Fibroblast of lung (primary cell): ENCODE measurements around the gene ZNF565. TPM values are rescaled to one million over a fixed set of nuclear protein-coding genes. Genes with fewer than 3 reads are reported as not detected.
A peak's percentile ranks its signal among the peaks of the same experiment; 100 is the strongest.
"Not testable (repeated sequence)": the region's sequence is repeated elsewhere in the genome, so short reads cannot be mapped to it uniquely, and the experiment has no call there.

Experiments
- DNase-seq, 2 donors: peaks; one replicate each; pipeline versions ENCODE4 v3.0.0 to v3.0.0-alpha.2; 2010; ENCODE audit warnings: low read depth in 2 of 2
- H2AFZ ChIP-seq: 2 replicates; pipeline ENCODE4 v1.5.1; 2012; ENCODE audit warnings: low read length, control low read depth, inconsistent platforms
- H3K27ac ChIP-seq: 2 replicates; pipeline ENCODE4 v1.5.1; 2011; ENCODE audit warnings: low read length, control low read depth; ENCODE audit not compliant: insufficient read depth
- H3K27me3 ChIP-seq: 2 replicates; pipeline ENCODE4 v1.5.1; 2011; ENCODE audit warnings: mild to moderate bottlenecking, low read length; ENCODE audit not compliant: control insufficient read depth, insufficient read depth
- H3K36me3 ChIP-seq: 2 replicates; pipeline ENCODE4 v1.5.1; 2011; ENCODE audit warnings: low read length; ENCODE audit not compliant: control insufficient read depth, insufficient read depth
- H3K4me1 ChIP-seq: 2 replicates; pipeline ENCODE4 v1.5.1; 2011; ENCODE audit warnings: low read length; ENCODE audit not compliant: control insufficient read depth, insufficient read depth; ENCODE audit errors: extremely low read depth
- H3K4me2 ChIP-seq: 2 replicates; pipeline ENCODE4 v1.5.1; 2011; ENCODE audit warnings: low read length, control low read depth; ENCODE audit not compliant: insufficient read depth; ENCODE audit errors: extremely low read depth
- H3K4me3 ChIP-seq, 4 experiments: fragments of 200-600 bp in 1 of 4; sonication (generic) in 1 of 4; replicated peaks in 1 of 4; 2 replicates each; pipeline ENCODE4 v1.5.1; 2011 to 2016; ENCODE audit warnings: low read length in 4 of 4, low read depth in 3 of 4, mild to moderate bottlenecking in 3 of 4, control low read depth in 2 of 4, inconsistent platforms in 1 of 4, mixed read lengths in 1 of 4; ENCODE audit not compliant: insufficient read depth in 1 of 4; ENCODE audit errors: control extremely low read depth in 1 of 4
- H3K79me2 ChIP-seq: 2 replicates; pipeline ENCODE4 v1.5.1; 2012; ENCODE audit warnings: mild to moderate bottlenecking, low read length, inconsistent platforms; ENCODE audit not compliant: control insufficient read depth, insufficient read depth
- H3K9ac ChIP-seq: 2 replicates; pipeline ENCODE4 v1.5.1; 2011; ENCODE audit warnings: mild to moderate bottlenecking, low read length, control low read depth; ENCODE audit not compliant: insufficient read depth
- H3K9me3 ChIP-seq: 2 replicates; pipeline ENCODE4 v1.5.1; 2012; ENCODE audit warnings: low read depth, low read length; ENCODE audit not compliant: control insufficient read depth, insufficient read depth
- H4K20me1 ChIP-seq: 2 replicates; pipeline ENCODE4 v1.5.1; 2011; ENCODE audit warnings: low read length; ENCODE audit not compliant: control insufficient read depth, insufficient read depth; ENCODE audit errors: extremely low read depth
- CTCF ChIP-seq, 2 donors: IDR thresholded peaks in 1 of 2; conservative IDR thresholded peaks in 1 of 2; 1 replicate in 1 of 2; 2 replicates in 1 of 2; pipeline ENCODE4 v1.5.1; 2011 to 2012; ENCODE audit warnings: low read length in 2 of 2, control low read depth in 1 of 2, inconsistent platforms in 1 of 2, low read depth in 1 of 2, mild to moderate bottlenecking in 1 of 2
- EZH2 ChIP-seq: IDR thresholded peaks from 2 replicates; pipeline ENCODE4 v1.5.1; 2012; ENCODE audit warnings: low read length, control low read depth, mild to moderate bottlenecking; ENCODE audit errors: missing control alignments
- polyA plus RNA-seq, 2 donors: library from polyadenylated mRNA; depleted of rRNA in 1 of 2; stranded (reverse) in 1 of 2; unstranded in 1 of 2; fragments of >200 nt; gene quantifications; 2 replicates each; pipeline ENCODE4 v1.2.1, GENCODE V29; 2011 to 2012; ENCODE audit warnings: missing spikeins in 1 of 2
- total RNA-seq: library from RNA; depleted of rRNA; stranded (reverse); fragments of >200 nt; gene quantifications from 2 replicates; pipeline ENCODE4 v1.2.1, GENCODE V29; 2014

ZNF565 gene
- total and polyA plus RNA-seq, 2 donors (not counting 1 experiment from before 2014, with no cell fraction given) = 4.3 to 6.3 TPM

GRCh38 chr19:36183245-36183628, 31.2 kb downstream of the ZNF565 start:
- H3K4me2 ChIP-seq = no peak overlapping the region
- no peaks in the 10 kb centered on the region for H3K4me1 ChIP-seq
- H3K9me3 ChIP-seq = no peaks in the 10 kb centered on the region
- H3K27me3 ChIP-seq = no peaks in the 10 kb centered on the region
- H3K27ac ChIP-seq = no peak overlapping the region
- no peak overlapping the region for H3K9ac ChIP-seq
- no peak overlapping the region for H3K4me3 ChIP-seq
- TF ChIP-seq EZH2 (no peak), CTCF (conservative IDR thresholded peaks at IDR 0.05 in 1 of 2, IDR thresholded peaks at IDR 0.05 in 1 of 2; ENCODE audit: low read depth in 1 of 2, low read length in 2 of 2) (no peak)
- no peaks in the 10 kb centered on the region for H4K20me1 ChIP-seq
- DNase-seq = peak in 1 of 2 donors; percentile 82
- peaks cover 5% of the 10 kb centered on the region for H3K36me3 ChIP-seq
- no peaks in the 10 kb centered on the region for H3K79me2 ChIP-seq
- no peak overlapping the region for H2AFZ ChIP-seq

- Histone ChIP-seq H3K4me1 (no peaks in the 10 kb centered on the region), H3K36me3 (peaks cover 5% of the 10 kb centered on the region), H4K20me1 (no peaks in the 10 kb centered on the region), H3K9ac (no peak overlapping the region), H3K4me2 (no peak overlapping the region), H3K27me3 (no peaks in the 10 kb centered on the region), H3K27ac (no peak overlapping the region), H3K79me2 (no peaks in the 10 kb centered on the region), H3K9me3 (no peaks in the 10 kb centered on the region), H2AFZ (no peak overlapping the region), H3K4me3 (no peak overlapping the region)
- DNase-seq = peak in 1 of 2 donors; percentile 94
- TF ChIP-seq CTCF (conservative IDR thresholded peaks at IDR 0.05 in 1 of 2, IDR thresholded peaks at IDR 0.05 in 1 of 2; ENCODE audit: low read depth in 1 of 2, low read length in 2 of 2) = no peak
- TF ChIP-seq EZH2 = no peak
Observed at GRCh38 chr19:36182612-36183244, 31.7 kb downstream of the ZNF565 start.

GRCh38 chr19:36179077-36179476, 35.4 kb downstream of the ZNF565 start:
- H3K4me1 ChIP-seq, H3K4me2 ChIP-seq, H3K79me2 ChIP-seq, H3K27me3 ChIP-seq, H3K9me3 ChIP-seq, H3K27ac ChIP-seq, H3K36me3 ChIP-seq, H3K4me3 ChIP-seq, H4K20me1 ChIP-seq, H2AFZ ChIP-seq, DNase-seq, H3K9ac ChIP-seq: not testable (repeated sequence)

- H3K27ac ChIP-seq, H3K27me3 ChIP-seq, H3K4me3 ChIP-seq, H2AFZ ChIP-seq, H3K36me3 ChIP-seq, H3K4me1 ChIP-seq, H4K20me1 ChIP-seq, H3K79me2 ChIP-seq, H3K4me2 ChIP-seq, H3K9ac ChIP-seq, H3K9me3 ChIP-seq: not testable (repeated sequence)
- peak in 1 of 2 donors; percentile 13 for DNase-seq
Observed at GRCh38 chr19:36173846-36174245, 40.6 kb downstream of the ZNF565 start.
